GM23248 (cell line): Measurements from ENCODE around the gene ATG16L2. TPM values are rescaled to one million over a fixed set of nuclear protein-coding genes. Genes with fewer than 3 reads are reported as not detected.

Experiments
- DNase-seq: peaks from one replicate; pipeline ENCODE4 v3.0.0-alpha.2; 2015
- H2AFZ ChIP-seq: fragments of 200-600 bp; sonication (generic); 2 replicates; pipeline ENCODE4 v1.6.1; 2016; ENCODE audit warnings: antibody characterized with exemption
- H3F3A ChIP-seq: fragments of 200-600 bp; sonication (generic); 2 replicates; pipeline ENCODE4 v1.6.1; 2016; ENCODE audit warnings: mild to moderate bottlenecking, antibody characterized with exemption, mixed run types; ENCODE audit not compliant: insufficient read depth
- H3K27ac ChIP-seq: fragments of 200-600 bp; sonication (generic); 2 replicates; pipeline ENCODE4 v1.5.1; 2016; ENCODE audit warnings: mild to moderate bottlenecking
- H3K27me3 ChIP-seq: fragments of 200-600 bp; sonication (generic); replicated peaks from 2 replicates; pipeline ENCODE4 v1.6.1; 2016; ENCODE audit warnings: mild to moderate bottlenecking; ENCODE audit not compliant: insufficient read depth
- H3K36me3 ChIP-seq: fragments of 200-600 bp; sonication (generic); 2 replicates; pipeline ENCODE4 v1.6.1; 2016; ENCODE audit warnings: low read depth, mild to moderate bottlenecking
- H3K4me1 ChIP-seq: fragments of 200-600 bp; sonication (generic); 2 replicates; pipeline ENCODE4 v1.6.1; 2016; ENCODE audit warnings: mild to moderate bottlenecking; ENCODE audit not compliant: insufficient read depth
- H3K4me2 ChIP-seq: fragments of 200-600 bp; sonication (generic); one replicate; pipeline ENCODE4 v1.6.1; 2016; ENCODE audit warnings: mild to moderate bottlenecking; ENCODE audit not compliant: unreplicated experiment
- H3K4me3 ChIP-seq: fragments of 200-600 bp; sonication (generic); 2 replicates; pipeline ENCODE4 v1.5.1; 2016; ENCODE audit warnings: mild to moderate bottlenecking
- H3K79me2 ChIP-seq: fragments of 200-600 bp; sonication (generic); 2 replicates; pipeline ENCODE4 v1.6.1; 2016; ENCODE audit warnings: mild to moderate bottlenecking; ENCODE audit not compliant: insufficient read depth
- H3K9ac ChIP-seq: fragments of 200-600 bp; sonication (generic); 2 replicates; pipeline ENCODE4 v1.6.1; 2016; ENCODE audit warnings: mild to moderate bottlenecking
- H3K9me2 ChIP-seq: fragments of 200-600 bp; sonication (generic); 2 replicates; pipeline ENCODE4 v1.6.1; 2016; ENCODE audit warnings: mixed run types, mild to moderate bottlenecking, moderate library complexity; ENCODE audit not compliant: insufficient read depth
- H3K9me3 ChIP-seq: fragments of 200-600 bp; sonication (generic); one replicate; pipeline ENCODE4 v1.6.1; 2017; ENCODE audit warnings: low read depth
- H4K20me1 ChIP-seq: fragments of 200-600 bp; sonication (generic); 2 replicates; pipeline ENCODE4 v1.6.0; 2016; ENCODE audit not compliant: insufficient read depth
- EZH2 ChIP-seq: fragments of 200-600 bp; sonication (generic); IDR thresholded peaks from 2 replicates; pipeline ENCODE4 v1.6.1; 2018; ENCODE audit warnings: antibody characterized with exemption, mild to moderate bottlenecking; ENCODE audit not compliant: insufficient read depth, poor library complexity, severe bottlenecking
- EZH2phosphoT487 ChIP-seq: fragments of 200-600 bp; sonication (generic); IDR thresholded peaks from 2 replicates; pipeline ENCODE4 v1.6.1; 2018; ENCODE audit warnings: antibody characterized with exemption, moderate library complexity, mild to moderate bottlenecking, low read depth; ENCODE audit not compliant: insufficient read depth
- WGBS, 2 experiments: methylation state at CpG; one replicate each; pipeline ENCODE4 v1.1.6; 2015 to 2017; ENCODE audit warnings: low lambda C conversion rate in 2 of 2, low coverage in 1 of 2; ENCODE audit errors: missing lambda C conversion rate in 2 of 2; 5-methylcytosine and 5-hydroxymethylcytosine counted together
- in situ Hi-C: fragments of 300-500 bp; cut with MboI; formaldehyde crosslinking; loops from 2 replicates; pipeline ENCODE4 v1.15.0; 2020
- microRNA-seq: library from miRNA; unstranded; fragments of <30 nt; microRNA quantifications from one replicate; pipeline ENCODE4, GENCODE V29; 2016; ENCODE audit warnings: borderline number of aligned reads
- polyA plus RNA-seq: library from polyadenylated mRNA; unstranded; fragments of >200 nt; fragmentation: Nextera tagmentation; extraction: Ambion mirVana; gene quantifications from 2 replicates; pipeline ENCODE4 v1.2.1, GENCODE V29; 2016
- small RNA-seq: library from RNA; depleted of rRNA; stranded (forward); fragments of <200 nt; gene quantifications from one replicate; pipeline ENCODE3, GENCODE V24; 2014; ENCODE audit warnings: low read depth, low replicate concordance
- total RNA-seq: library from RNA; depleted of rRNA; stranded (reverse); fragments of >200 nt; shearing (Covaris generic); gene quantifications from 2 replicates; pipeline ENCODE4 v1.2.3, GENCODE V29; 2014; rRNA removed

Gene ATG16L2
- total and polyA plus RNA-seq, 2 experiments from 2014 or later, result 12.3 to 14.3 TPM

GRCh38 chr11:72876147-72876546, 61.9 kb downstream of the ATG16L2 start:
- H3K9me3 ChIP-seq, result no peaks in the 10 kb centered on the region
- 94 to 97% methylated on average over 3 of the region's 3 CpGs for WGBS, 2 experiments
- H2AFZ ChIP-seq, result no peak overlapping the region
- no peaks in the 10 kb centered on the region for H3F3A ChIP-seq
- no peaks in the 10 kb centered on the region for H4K20me1 ChIP-seq
- in situ Hi-C loops, result no loop called here
- H3K27me3 ChIP-seq, result no peaks in the 10 kb centered on the region
- no peaks in the 10 kb centered on the region for H3K79me2 ChIP-seq
- H3K9me2 ChIP-seq, result no peaks in the 10 kb centered on the region
- H3K4me1 ChIP-seq, result no peaks in the 10 kb centered on the region
- no peak overlapping the region for H3K4me2 ChIP-seq
- TF ChIP-seq EZH2phosphoT487, result no peak
- no peak for TF ChIP-seq EZH2
- no peak for DNase-seq
- H3K27ac ChIP-seq, result no peak overlapping the region
- H3K9ac ChIP-seq, result no peak overlapping the region
- no peak overlapping the region for H3K4me3 ChIP-seq
- no peaks in the 10 kb centered on the region; the same call in 1 of the 2 replicates for H3K36me3 ChIP-seq

Small RNAs within 50 kb of the gene (microRNA-seq; reads per million reads assigned to microRNA genes)
- not detected for gene MIR4692

Small RNAs within 50 kb of the gene (small RNA-seq; reads per million reads assigned to genes)
- gene MIR4692, result not detected
- not detected for gene RF00019
- not detected for gene RNU6-672P

Other genes starting within 250 kb of the ATG16L2 start
- gene PDE2A, start 140.0 kb upstream of the ATG16L2 start, total RNA-seq, result 0.25 and 2.3 TPM in 2 replicates
- gene PDE2A, start 140.0 kb upstream of the ATG16L2 start, polyA plus RNA-seq, result 0.29 and 1.0 TPM in 2 replicates
- gene ARAP1, start 62.0 kb upstream of the ATG16L2 start, total RNA-seq, result 73.9 and 92.7 TPM in 2 replicates
- 39.0 and 41.5 TPM in 2 replicates for gene ARAP1, start 62.0 kb upstream of the ATG16L2 start, polyA plus RNA-seq
- gene STARD10, start 20.4 kb upstream of the ATG16L2 start, total RNA-seq, result 5.7 and 14.7 TPM in 2 replicates
- gene STARD10, start 20.4 kb upstream of the ATG16L2 start, polyA plus RNA-seq, result 6.6 and 8.7 TPM in 2 replicates